MM.1S (cell line): ENCODE results near the gene IMMP2L.

Experiments used
- DNase-seq: peaks from one replicate; pipeline ENCODE4 v3.0.0-alpha.2; 2015
- H2AFZ ChIP-seq: fragments of 300-600 bp; sonication (generic); 2 replicates; pipeline ENCODE4 v1.6.0; 2016; ENCODE audit warnings: antibody characterized with exemption, low read length
- H3F3A ChIP-seq: fragments of 300-600 bp; sonication (generic); 2 replicates; pipeline ENCODE4 v1.6.1; 2016; ENCODE audit warnings: mild to moderate bottlenecking, antibody characterized with exemption, low read length, moderate library complexity, mixed read lengths; ENCODE audit not compliant: insufficient read depth
- H3K27ac ChIP-seq: fragments of 300-600 bp; sonication (generic); 2 replicates; pipeline ENCODE4 v1.5.1; 2016; ENCODE audit warnings: mild to moderate bottlenecking, low read length
- H3K27me3 ChIP-seq: fragments of 300-600 bp; sonication (generic); replicated peaks from 2 replicates; pipeline ENCODE4 v1.6.0; 2016; ENCODE audit warnings: low read length; ENCODE audit not compliant: insufficient read depth
- H3K36me3 ChIP-seq: fragments of 300-600 bp; sonication (generic); replicated peaks from 2 replicates; pipeline ENCODE4 v1.6.1; 2016; ENCODE audit warnings: mild to moderate bottlenecking, low read length, mixed read lengths; ENCODE audit not compliant: insufficient read depth
- H3K4me1 ChIP-seq: fragments of 300-600 bp; sonication (generic); 2 replicates; pipeline ENCODE4 v1.6.1; 2016; ENCODE audit warnings: low read length, mixed read lengths
- H3K4me2 ChIP-seq: fragments of 300-600 bp; sonication (generic); 2 replicates; pipeline ENCODE4 v1.6.0; 2016; ENCODE audit warnings: low read depth, low read length
- H3K4me3 ChIP-seq: fragments of 300-600 bp; sonication (generic); 2 replicates; pipeline ENCODE4 v1.5.1; 2016; ENCODE audit warnings: low read length, mixed read lengths
- H3K79me2 ChIP-seq: fragments of 300-600 bp; sonication (generic); 2 replicates; pipeline ENCODE4 v1.6.1; 2016; ENCODE audit warnings: mixed run types, low read length, mixed read lengths
- H3K9ac ChIP-seq: fragments of 300-600 bp; sonication (generic); 2 replicates; pipeline ENCODE4 v1.6.1; 2016; ENCODE audit warnings: low read length, mixed read lengths
- H3K9me2 ChIP-seq: fragments of 300-600 bp; sonication (generic); replicated peaks from 2 replicates; pipeline ENCODE4 v1.6.1; 2016; ENCODE audit warnings: mild to moderate bottlenecking, low read length, mixed read lengths; ENCODE audit not compliant: insufficient read depth
- H3K9me3 ChIP-seq: fragments of 300-600 bp; sonication (generic); replicated peaks from 2 replicates; pipeline ENCODE4 v1.6.1; 2016; ENCODE audit warnings: mild to moderate bottlenecking, low read length, mixed read lengths; ENCODE audit not compliant: insufficient read depth
- H4K20me1 ChIP-seq: fragments of 300-600 bp; sonication (generic); 2 replicates; pipeline ENCODE4 v1.6.1; 2016; ENCODE audit warnings: mild to moderate bottlenecking, low read length, moderate library complexity, mixed read lengths; ENCODE audit not compliant: insufficient read depth
- EZH2 ChIP-seq: fragments of 300-600 bp; sonication (generic); optimal IDR thresholded peaks from 2 replicates; pipeline ENCODE3; 2017; ENCODE audit warnings: low read depth, mild to moderate bottlenecking, antibody characterized with exemption, low read length, mixed read lengths
- EZH2phosphoT487 ChIP-seq: fragments of 300-600 bp; sonication (generic); IDR thresholded peaks from 2 replicates; pipeline ENCODE4 v1.6.1; 2018; ENCODE audit warnings: antibody characterized with exemption, low read length
- TF ChIP-seq, protein P1 (sequence below): fragments of 300-600 bp; sonication (generic); IDR thresholded peaks from 2 replicates; pipeline ENCODE4 v1.5.1; 2016; ENCODE audit warnings: antibody characterized with exemption, low read length, mixed read lengths

IMMP2L gene

DNA sequence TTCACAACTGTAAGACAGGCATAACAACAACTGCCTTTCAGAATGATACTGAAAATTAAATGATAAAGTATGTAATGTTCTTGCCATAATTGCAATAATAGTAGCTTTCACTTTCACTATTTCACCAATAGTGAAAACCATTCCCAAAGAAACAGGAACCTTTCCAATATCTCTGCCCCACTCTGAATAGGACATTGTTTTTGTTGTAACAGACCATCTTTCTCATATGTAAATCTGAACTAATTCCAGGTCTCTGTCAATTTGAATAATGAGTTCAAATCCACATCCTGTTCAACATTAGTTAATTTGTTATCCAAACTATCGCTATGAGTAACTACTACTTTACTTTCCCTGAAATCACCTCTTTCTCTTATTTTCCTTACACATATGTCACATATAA, 323.4 kb downstream of the IMMP2L start:
- Histone ChIP-seq H3K9me3 (no peaks in the 10 kb centered on the region), H3K4me1 (no peaks in the 10 kb centered on the region), H3K27me3 (no peaks in the 10 kb centered on the region), H3K9ac (no peak overlapping the region), H3K36me3 (no peaks in the 10 kb centered on the region), H3K27ac (no peak overlapping the region), H2AFZ (no peak overlapping the region), H3K4me3 (no peak overlapping the region), H3K4me2 (no peak overlapping the region), H4K20me1 (no peaks in the 10 kb centered on the region), H3K79me2 (no peaks in the 10 kb centered on the region), H3F3A (no peaks in the 10 kb centered on the region), H3K9me2 (no peaks in the 10 kb centered on the region)
- no peak for TF ChIP-seq EZH2phosphoT487
- TF ChIP-seq, protein P1, sequence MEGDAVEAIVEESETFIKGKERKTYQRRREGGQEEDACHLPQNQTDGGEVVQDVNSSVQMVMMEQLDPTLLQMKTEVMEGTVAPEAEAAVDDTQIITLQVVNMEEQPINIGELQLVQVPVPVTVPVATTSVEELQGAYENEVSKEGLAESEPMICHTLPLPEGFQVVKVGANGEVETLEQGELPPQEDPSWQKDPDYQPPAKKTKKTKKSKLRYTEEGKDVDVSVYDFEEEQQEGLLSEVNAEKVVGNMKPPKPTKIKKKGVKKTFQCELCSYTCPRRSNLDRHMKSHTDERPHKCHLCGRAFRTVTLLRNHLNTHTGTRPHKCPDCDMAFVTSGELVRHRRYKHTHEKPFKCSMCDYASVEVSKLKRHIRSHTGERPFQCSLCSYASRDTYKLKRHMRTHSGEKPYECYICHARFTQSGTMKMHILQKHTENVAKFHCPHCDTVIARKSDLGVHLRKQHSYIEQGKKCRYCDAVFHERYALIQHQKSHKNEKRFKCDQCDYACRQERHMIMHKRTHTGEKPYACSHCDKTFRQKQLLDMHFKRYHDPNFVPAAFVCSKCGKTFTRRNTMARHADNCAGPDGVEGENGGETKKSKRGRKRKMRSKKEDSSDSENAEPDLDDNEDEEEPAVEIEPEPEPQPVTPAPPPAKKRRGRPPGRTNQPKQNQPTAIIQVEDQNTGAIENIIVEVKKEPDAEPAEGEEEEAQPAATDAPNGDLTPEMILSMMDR = no peak
- TF ChIP-seq EZH2 = no peak
- no peak for DNase-seq

- no peaks in the 10 kb centered on the region for H3K4me1 ChIP-seq
- no peaks in the 10 kb centered on the region for H4K20me1 ChIP-seq
- H3K4me3 ChIP-seq = no peak overlapping the region
- no peaks in the 10 kb centered on the region for H3K9me2 ChIP-seq
- H3K4me2 ChIP-seq = no peak overlapping the region
- H3K9ac ChIP-seq = no peak overlapping the region
- no peak overlapping the region for H2AFZ ChIP-seq
- no peaks in the 10 kb centered on the region for H3K9me3 ChIP-seq
- H3K27me3 ChIP-seq = no peaks in the 10 kb centered on the region
- DNase-seq = no peak
- no peaks in the 10 kb centered on the region for H3K79me2 ChIP-seq
- no peaks in the 10 kb centered on the region for H3F3A ChIP-seq
- no peak overlapping the region for H3K27ac ChIP-seq
- H3K36me3 ChIP-seq = no peaks in the 10 kb centered on the region
- no peak for TF ChIP-seq EZH2phosphoT487
- TF ChIP-seq EZH2 = no peak
- TF ChIP-seq, protein P1 = no peak
Observed at GRCh38 chr7:111235709-111236108, 326.6 kb downstream of the IMMP2L start.

- Histone ChIP-seq H3K4me2 (no peak overlapping the region), H3K9ac (no peak overlapping the region), H3K36me3 (no peaks in the 10 kb centered on the region), H3K4me1 (no peaks in the 10 kb centered on the region), H3K9me2 (no peaks in the 10 kb centered on the region), H3K79me2 (no peaks in the 10 kb centered on the region), H3K9me3 (no peaks in the 10 kb centered on the region), H3K27me3 (no peaks in the 10 kb centered on the region), H4K20me1 (no peaks in the 10 kb centered on the region), H3F3A (no peaks in the 10 kb centered on the region), H2AFZ (no peak overlapping the region), H3K4me3 (no peak overlapping the region), H3K27ac (no peak overlapping the region)
- DNase-seq = no peak
- TF ChIP-seq EZH2 = no peak
- TF ChIP-seq, protein P1 = no peak
- TF ChIP-seq EZH2phosphoT487 = no peak
Observed at GRCh38 chr7:111232249-111233084, 329.8 kb downstream of the IMMP2L start.
